NCI-H146 treated with DMSO at 0.1 percent for 48 hours (cell line): Measurements from ENCODE around the gene C1QTNF3.
"Not testable (repeated sequence)": the region's sequence is repeated elsewhere in the genome, so short reads cannot be mapped to it uniquely, and the experiment has no call there.

Source experiments
- DNase-seq: peaks from one replicate; lab custom pipeline; 2025; ENCODE audit not compliant: unreplicated experiment; lab: John Stamatoyannopoulos, UW

The C1QTNF3 gene

GRCh38 chr5:34043099-34043876 lies at the start of gene C1QTNF3:
Gene C1QTNF3, minus strand, starts transcription at chr5:34043213. Its CDS starts 88 bp downstream, at chr5:34043125.
- DNase-seq: no peak

GRCh38 chr5:34091039-34091438 lies 48.0 kb upstream of the C1QTNF3 start:
- DNase-seq: not testable (repeated sequence)

- not testable (repeated sequence) for DNase-seq
Observed at GRCh38 chr5:34089802-34090201, 46.8 kb upstream of the C1QTNF3 start.

- DNase-seq: not testable (repeated sequence)
Observed at GRCh38 chr5:34087728-34088127, 44.7 kb upstream of the C1QTNF3 start.

- DNase-seq: not testable (repeated sequence)
Observed at GRCh38 chr5:34083898-34084297, 40.9 kb upstream of the C1QTNF3 start.

GRCh38 chr5:34079505-34079904 lies 36.5 kb upstream of the C1QTNF3 start:
- not testable (repeated sequence) for DNase-seq

- DNase-seq: not testable (repeated sequence)
Observed at GRCh38 chr5:34077636-34078035, 34.6 kb upstream of the C1QTNF3 start.

- not testable (repeated sequence) for DNase-seq
Observed at GRCh38 chr5:34076719-34077364, 33.8 kb upstream of the C1QTNF3 start.

GRCh38 chr5:34074472-34074871 lies 31.5 kb upstream of the C1QTNF3 start:
- DNase-seq: not testable (repeated sequence)

GRCh38 chr5:34074071-34074470 lies 31.1 kb upstream of the C1QTNF3 start:
- DNase-seq: not testable (repeated sequence)

- not testable (repeated sequence) for DNase-seq
Observed at GRCh38 chr5:34070626-34071025, 27.6 kb upstream of the C1QTNF3 start.

GRCh38 chr5:34064656-34065055 lies 21.6 kb upstream of the C1QTNF3 start:
- no peak for DNase-seq

GRCh38 chr5:34062419-34062818 lies 19.4 kb upstream of the C1QTNF3 start:
- DNase-seq: no peak

GRCh38 chr5:34061993-34062392 lies 19.0 kb upstream of the C1QTNF3 start:
- DNase-seq: no peak

- DNase-seq: no peak
Observed at GRCh38 chr5:34059977-34060376, 17.0 kb upstream of the C1QTNF3 start.

- DNase-seq: no peak
Observed at GRCh38 chr5:34058532-34058931, 15.5 kb upstream of the C1QTNF3 start.

- DNase-seq: no peak
Observed at GRCh38 chr5:34057569-34057968, 14.6 kb upstream of the C1QTNF3 start.

GRCh38 chr5:34057118-34057517 lies 14.1 kb upstream of the C1QTNF3 start:
- DNase-seq: no peak

- DNase-seq: no peak
Observed at GRCh38 chr5:34055667-34056066, 12.7 kb upstream of the C1QTNF3 start.

- DNase-seq: no peak
Observed at GRCh38 chr5:34054400-34054729, 11.4 kb upstream of the C1QTNF3 start.

- no peak for DNase-seq
Observed at GRCh38 chr5:34053571-34054399, 10.8 kb upstream of the C1QTNF3 start.

GRCh38 chr5:34053133-34053532 lies 10.1 kb upstream of the C1QTNF3 start:
- no peak for DNase-seq
